K562 (cell line): Measurements from ENCODE around the gene RTN4. TPM values are rescaled to one million over a fixed set of nuclear protein-coding genes. Genes with fewer than 3 reads are reported as not detected.
A peak's percentile ranks its signal among the peaks of the same experiment; 100 is the strongest.

Source experiments
- FOSL1 ChIP-seq: fragments of 200-800 bp; sonication (Bioruptor generic); conservative IDR thresholded peaks from 2 replicates; pipeline ENCODE4 v1.6.1; 2016; ENCODE audit warnings: missing genetic modification characterization, missing compliant biosample characterization
- HNRNPH1 ChIP-seq: fragments of 200-400 bp; formaldehyde crosslinking; optimal IDR thresholded peaks from 2 replicates; pipeline ENCODE3; 2017; ENCODE audit warnings: low read depth, mild to moderate bottlenecking, low read length, moderate library complexity
- JUND ChIP-seq, 2 experiments: IDR thresholded peaks; 2 replicates in 1 of 2; 3 replicates in 1 of 2; pipeline ENCODE4 v1.6.1; 2011; ENCODE audit warnings: borderline replicate concordance in 2 of 2, low read depth in 2 of 2, low read length in 2 of 2, improper control_type of control experiment in 1 of 2, missing biosample characterization in 1 of 2, missing genetic modification characterization in 1 of 2, missing genetic modification reagents in 1 of 2
- MAFG ChIP-seq: fragments of 450-650 bp; conservative IDR thresholded peaks from 2 replicates; pipeline ENCODE4 v1.6.1; 2016; ENCODE audit warnings: missing genetic modification characterization, missing compliant biosample characterization
- POLR2H ChIP-seq: IDR thresholded peaks from 2 replicates; pipeline ENCODE4 v1.6.1; 2016; ENCODE audit warnings: missing genetic modification characterization, low read depth, mild to moderate bottlenecking, control low read depth, missing compliant biosample characterization, moderate library complexity
- ZNF780A ChIP-seq: fragments of 250-450 bp; sonication (Bioruptor Pico); IDR thresholded peaks from 2 replicates; pipeline ENCODE4 v1.5.0; 2021; ENCODE audit warnings: mild to moderate bottlenecking
- polyA plus RNA-seq, 8 experiments: library from polyadenylated mRNA; depleted of rRNA in 4 of 8; stranded (reverse) in 5 of 8; unstranded in 3 of 8; fragments of >200 nt; fragmentation: Nextera tagmentation in 2 of 8; fragmentation: Illumina TruSeq in 1 of 8; extraction: Ambion mirVana in 2 of 8; extraction: Trizol in 1 of 8; gene quantifications; 2 replicates each; pipeline versions ENCODE4 v1.2.1 to v1.2.3, GENCODE V29; 2011 to 2014; ENCODE audit warnings: inconsistent platforms in 1 of 8, missing spikeins in 1 of 8
- total RNA-seq, 7 experiments: library from RNA; depleted of rRNA in 6 of 7; stranded (reverse); fragments of >200 nt in 6 of 7; fragmentation: Illumina TruSeq in 2 of 7; extraction: Trizol in 2 of 7; gene quantifications; 2 replicates each; pipeline versions ENCODE4 v1.2.1 to v1.2.3, GENCODE V29; 2011 to 2021; ENCODE audit warnings: low replicate concordance in 1 of 7
- TF ChIP-seq, protein P1 (sequence below), 2 experiments: fragments of 450-650 bp; IDR thresholded peaks; 2 replicates each; pipeline ENCODE4 v1.6.1; 2016; ENCODE audit warnings: mild to moderate bottlenecking in 2 of 2, borderline replicate concordance in 1 of 2, low read depth in 1 of 2, moderate library complexity in 1 of 2
- TF ChIP-seq, protein P2 (sequence below): sonication (generic); IDR thresholded peaks from 2 replicates; pipeline ENCODE4 v1.6.1; 2016

The RTN4 gene
- total and polyA plus RNA-seq, 9 of the 15 experiments (the other 6 are each of a cell fraction or from before 2014, with no cell fraction given) = 73.0 to 248 (median 116) TPM

DNA sequence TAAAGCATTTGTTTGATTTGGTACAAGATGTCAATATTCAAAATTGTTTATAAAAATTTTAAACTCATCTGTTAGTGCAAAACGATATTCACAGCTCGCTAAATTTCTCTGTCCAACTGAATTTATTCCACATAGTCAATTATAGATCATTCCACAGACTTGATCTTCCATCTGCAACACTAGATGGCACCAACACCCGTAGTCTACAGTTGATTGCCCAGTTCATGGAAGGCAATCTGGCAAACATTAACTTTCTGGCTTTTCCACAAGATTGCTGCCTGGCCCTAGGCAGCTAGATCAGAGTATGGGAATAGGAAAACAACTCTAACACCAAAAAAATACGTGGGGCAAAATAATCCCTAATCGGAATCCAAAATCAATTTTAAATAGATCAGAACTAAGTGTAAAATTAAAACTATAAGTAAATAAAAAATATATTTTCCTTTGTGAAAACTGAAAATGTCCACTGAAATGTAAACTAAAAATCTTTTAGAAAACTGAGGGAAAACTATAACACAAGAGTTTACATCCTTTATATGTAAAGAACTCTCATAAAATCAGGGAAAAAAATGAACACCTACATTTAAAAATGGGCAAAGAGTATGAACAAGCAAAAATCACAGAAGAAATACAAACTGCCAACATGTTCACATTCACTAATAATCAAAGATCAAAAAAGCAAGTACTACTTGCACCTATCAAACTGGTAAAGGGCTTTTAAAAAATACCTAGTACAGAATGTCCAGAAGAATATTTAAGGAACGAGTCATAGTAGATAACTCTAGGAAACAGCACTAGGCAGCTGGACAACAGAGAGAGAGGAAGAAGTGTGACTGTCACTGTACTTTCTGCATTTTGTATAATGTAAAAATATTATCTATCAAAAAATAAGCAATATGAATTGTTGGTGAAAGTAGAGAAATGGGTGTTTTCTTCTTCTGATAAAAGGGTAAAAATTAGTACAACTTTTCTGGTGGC is 35.0 kb downstream of the RTN4 start (continued):
- TF ChIP-seq, protein P1, sequence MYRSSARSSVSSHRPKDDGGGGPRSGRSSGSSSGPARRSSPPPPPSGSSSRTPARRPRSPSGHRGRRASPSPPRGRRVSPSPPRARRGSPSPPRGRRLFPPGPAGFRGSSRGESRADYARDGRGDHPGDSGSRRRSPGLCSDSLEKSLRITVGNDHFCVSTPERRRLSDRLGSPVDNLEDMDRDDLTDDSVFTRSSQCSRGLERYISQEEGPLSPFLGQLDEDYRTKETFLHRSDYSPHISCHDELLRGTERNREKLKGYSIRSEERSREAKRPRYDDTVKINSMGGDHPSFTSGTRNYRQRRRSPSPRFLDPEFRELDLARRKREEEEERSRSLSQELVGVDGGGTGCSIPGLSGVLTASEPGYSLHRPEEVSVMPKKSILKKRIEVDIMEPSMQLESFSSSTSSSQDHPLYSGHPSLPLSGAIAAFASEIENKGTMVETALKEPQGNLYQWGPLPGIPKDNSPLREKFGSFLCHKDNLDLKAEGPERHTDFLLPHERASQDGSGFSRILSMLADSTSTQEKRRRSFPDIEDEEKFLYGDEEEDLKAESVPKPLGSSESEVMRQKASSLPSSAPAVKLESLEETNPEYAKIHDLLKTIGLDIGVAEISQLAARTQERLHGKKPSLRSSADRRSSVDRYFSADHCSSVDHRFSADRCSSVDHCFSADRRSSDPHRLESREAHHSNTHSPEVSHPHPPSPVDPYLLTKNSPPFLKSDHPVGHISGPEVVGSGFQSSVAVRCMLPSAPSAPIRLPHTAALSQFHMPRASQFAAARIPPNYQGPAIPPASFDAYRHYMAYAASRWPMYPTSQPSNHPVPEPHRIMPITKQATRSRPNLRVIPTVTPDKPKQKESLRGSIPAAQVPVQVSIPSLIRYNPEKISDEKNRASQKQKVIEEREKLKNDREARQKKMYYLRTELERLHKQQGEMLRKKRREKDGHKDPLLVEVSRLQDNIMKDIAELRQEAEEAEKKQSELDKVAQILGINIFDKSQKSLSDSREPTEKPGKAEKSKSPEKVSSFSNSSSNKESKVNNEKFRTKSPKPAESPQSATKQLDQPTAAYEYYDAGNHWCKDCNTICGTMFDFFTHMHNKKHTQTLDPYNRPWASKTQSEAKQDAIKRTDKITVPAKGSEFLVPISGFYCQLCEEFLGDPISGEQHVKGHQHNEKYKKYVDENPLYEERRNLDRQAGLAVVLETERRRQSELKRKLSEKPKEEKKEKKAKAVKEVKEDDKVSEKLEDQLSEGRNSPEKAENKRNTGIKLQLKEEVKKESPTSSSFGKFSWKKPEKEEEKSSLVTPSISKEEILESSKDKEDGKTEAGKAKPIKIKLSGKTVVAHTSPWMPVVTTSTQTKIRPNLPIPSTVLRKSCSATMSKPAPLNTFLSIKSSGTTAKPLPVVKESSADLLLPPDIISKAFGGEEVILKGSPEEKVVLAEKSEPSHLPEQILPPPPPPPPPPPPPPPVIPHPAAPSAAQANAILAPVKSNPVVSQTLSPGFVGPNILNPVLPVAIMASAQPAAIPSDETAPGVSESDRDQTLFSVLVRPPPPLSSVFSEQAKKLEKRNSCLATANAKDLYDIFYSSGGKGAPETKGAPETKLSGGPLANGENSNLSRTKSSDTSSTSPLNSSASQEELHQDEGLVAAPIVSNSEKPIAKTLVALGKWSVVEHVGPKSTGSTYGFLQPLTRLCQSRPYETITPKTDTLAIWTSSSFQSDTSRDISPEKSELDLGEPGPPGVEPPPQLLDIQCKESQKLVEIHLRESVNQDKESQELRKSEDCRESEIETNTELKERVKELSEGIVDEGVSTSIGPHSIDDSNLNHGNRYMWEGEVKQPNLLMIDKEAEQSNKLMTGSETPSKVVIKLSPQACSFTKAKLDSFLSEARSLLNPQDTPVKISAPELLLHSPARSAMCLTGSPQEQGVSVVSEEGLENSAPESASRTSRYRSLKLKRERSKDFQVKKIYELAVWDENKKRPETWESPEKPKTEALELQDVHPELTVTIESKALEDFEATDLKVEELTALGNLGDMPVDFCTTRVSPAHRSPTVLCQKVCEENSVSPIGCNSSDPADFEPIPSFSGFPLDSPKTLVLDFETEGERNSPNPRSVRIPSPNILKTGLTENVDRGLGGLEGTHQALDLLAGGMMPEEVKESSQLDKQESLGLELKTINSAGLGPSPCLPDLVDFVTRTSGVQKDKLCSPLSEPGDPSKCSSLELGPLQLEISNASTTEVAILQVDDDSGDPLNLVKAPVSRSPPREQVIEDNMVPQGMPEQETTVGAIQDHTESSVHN (IDR thresholded peaks at IDR 0.05; ENCODE audit: borderline replicate concordance in 1 of 2, low read depth in 1 of 2) = no peak
- peak; percentile 53; the same call in 1 of the 2 replicates for TF ChIP-seq JUND (IDR thresholded peaks at IDR 0.05; ENCODE audit: borderline replicate concordance, low read depth, low read length)
- no peak; the same call in 2 of the 3 replicates for TF ChIP-seq JUND (tag; IDR thresholded peaks at IDR 0.05; ENCODE audit: borderline replicate concordance, low read depth, low read length)
- no peak for TF ChIP-seq MAFG (tag)
- TF ChIP-seq HNRNPH1 = no peak
- TF ChIP-seq FOSL1 (tag) = peak; percentile 42; the same call in 1 of the 2 replicates
- no peak for TF ChIP-seq ZNF780A (CRISPR knock-in tag)
- peak; percentile 57 for TF ChIP-seq POLR2H (tag)
- TF ChIP-seq, protein P2, sequence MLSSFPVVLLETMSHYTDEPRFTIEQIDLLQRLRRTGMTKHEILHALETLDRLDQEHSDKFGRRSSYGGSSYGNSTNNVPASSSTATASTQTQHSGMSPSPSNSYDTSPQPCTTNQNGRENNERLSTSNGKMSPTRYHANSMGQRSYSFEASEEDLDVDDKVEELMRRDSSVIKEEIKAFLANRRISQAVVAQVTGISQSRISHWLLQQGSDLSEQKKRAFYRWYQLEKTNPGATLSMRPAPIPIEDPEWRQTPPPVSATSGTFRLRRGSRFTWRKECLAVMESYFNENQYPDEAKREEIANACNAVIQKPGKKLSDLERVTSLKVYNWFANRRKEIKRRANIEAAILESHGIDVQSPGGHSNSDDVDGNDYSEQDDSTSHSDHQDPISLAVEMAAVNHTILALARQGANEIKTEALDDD = no peak
